Brain microvascular endothelial cell (primary cell): ENCODE data around the gene PBX4.

Source experiments
- DNase-seq: peaks from one replicate; pipeline ENCODE4 v3.0.0-alpha.2; 2020
- H3K27ac ChIP-seq: fragments of 250-450 bp; sonication (Bioruptor Pico); 2 replicates; pipeline ENCODE4 v1.5.1; 2020; ENCODE audit warnings: mild to moderate bottlenecking, moderate library complexity
- H3K27me3 ChIP-seq: fragments of 250-450 bp; sonication (Bioruptor Pico); replicated peaks from 2 replicates; pipeline ENCODE4 v1.5.1; 2020; ENCODE audit warnings: mild to moderate bottlenecking
- H3K36me3 ChIP-seq: fragments of 250-450 bp; sonication (Bioruptor Pico); replicated peaks from 2 replicates; pipeline ENCODE4 v1.5.1; 2020; ENCODE audit warnings: mild to moderate bottlenecking
- H3K4me3 ChIP-seq: 2 replicates; pipeline ENCODE4 v1.5.1; 2011; ENCODE audit warnings: low read depth, mild to moderate bottlenecking, control low read depth, low read length, moderate library complexity
- in situ Hi-C: cut with HindIII; loops from 2 replicates; pipeline ENCODE4 v1.10.0; 2017; ENCODE audit warnings: low sequenced_read_pairs, low pct_ligation_motif_present
- TF ChIP-seq, protein P1 (sequence below): IDR thresholded peaks from 2 replicates; pipeline ENCODE4 v1.5.1; 2011; ENCODE audit warnings: low read depth, mild to moderate bottlenecking, moderate library complexity, low read length, control low read depth, inconsistent platforms; ENCODE audit errors: missing control alignments

The PBX4 gene

GRCh38 chr19:19651076-19651475 lies 32.6 kb upstream of the PBX4 start:
- in situ Hi-C loops: no loop called here
- H3K36me3 ChIP-seq: peaks cover 79% of the 10 kb centered on the region
- H3K27ac ChIP-seq: no peak overlapping the region
- DNase-seq: no peak
- TF ChIP-seq, protein P1, sequence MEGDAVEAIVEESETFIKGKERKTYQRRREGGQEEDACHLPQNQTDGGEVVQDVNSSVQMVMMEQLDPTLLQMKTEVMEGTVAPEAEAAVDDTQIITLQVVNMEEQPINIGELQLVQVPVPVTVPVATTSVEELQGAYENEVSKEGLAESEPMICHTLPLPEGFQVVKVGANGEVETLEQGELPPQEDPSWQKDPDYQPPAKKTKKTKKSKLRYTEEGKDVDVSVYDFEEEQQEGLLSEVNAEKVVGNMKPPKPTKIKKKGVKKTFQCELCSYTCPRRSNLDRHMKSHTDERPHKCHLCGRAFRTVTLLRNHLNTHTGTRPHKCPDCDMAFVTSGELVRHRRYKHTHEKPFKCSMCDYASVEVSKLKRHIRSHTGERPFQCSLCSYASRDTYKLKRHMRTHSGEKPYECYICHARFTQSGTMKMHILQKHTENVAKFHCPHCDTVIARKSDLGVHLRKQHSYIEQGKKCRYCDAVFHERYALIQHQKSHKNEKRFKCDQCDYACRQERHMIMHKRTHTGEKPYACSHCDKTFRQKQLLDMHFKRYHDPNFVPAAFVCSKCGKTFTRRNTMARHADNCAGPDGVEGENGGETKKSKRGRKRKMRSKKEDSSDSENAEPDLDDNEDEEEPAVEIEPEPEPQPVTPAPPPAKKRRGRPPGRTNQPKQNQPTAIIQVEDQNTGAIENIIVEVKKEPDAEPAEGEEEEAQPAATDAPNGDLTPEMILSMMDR: no peak
- H3K4me3 ChIP-seq: no peak overlapping the region
- H3K27me3 ChIP-seq: no peaks in the 10 kb centered on the region

DNA sequence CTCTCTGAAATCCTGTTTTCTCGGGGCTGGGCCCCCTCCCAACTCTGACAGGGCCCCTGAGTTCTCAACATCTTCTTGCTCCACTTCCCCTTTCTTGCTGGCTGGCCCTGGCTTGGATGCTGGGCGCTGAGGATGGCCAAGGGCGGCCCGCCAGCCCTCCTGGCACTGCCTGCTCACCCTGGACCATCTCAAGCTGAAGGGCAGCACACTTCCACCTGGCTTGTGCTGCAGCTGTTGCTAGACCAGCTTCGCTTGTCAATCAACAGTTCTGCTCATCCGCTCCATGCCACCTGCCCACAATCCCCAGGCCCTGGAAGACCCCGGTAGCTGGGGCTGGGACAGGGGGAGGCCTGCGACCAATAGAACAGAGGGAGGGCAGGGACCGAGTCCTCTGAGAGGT lies 31.8 kb upstream of the PBX4 start:
- no peak for DNase-seq
- H3K27me3 ChIP-seq: no peaks in the 10 kb centered on the region
- peaks cover 75% of the 10 kb centered on the region for H3K36me3 ChIP-seq
- H3K4me3 ChIP-seq: no peak overlapping the region
- no peak overlapping the region for H3K27ac ChIP-seq
- TF ChIP-seq, protein P1: no peak
- in situ Hi-C loops: no loop called here

DNA sequence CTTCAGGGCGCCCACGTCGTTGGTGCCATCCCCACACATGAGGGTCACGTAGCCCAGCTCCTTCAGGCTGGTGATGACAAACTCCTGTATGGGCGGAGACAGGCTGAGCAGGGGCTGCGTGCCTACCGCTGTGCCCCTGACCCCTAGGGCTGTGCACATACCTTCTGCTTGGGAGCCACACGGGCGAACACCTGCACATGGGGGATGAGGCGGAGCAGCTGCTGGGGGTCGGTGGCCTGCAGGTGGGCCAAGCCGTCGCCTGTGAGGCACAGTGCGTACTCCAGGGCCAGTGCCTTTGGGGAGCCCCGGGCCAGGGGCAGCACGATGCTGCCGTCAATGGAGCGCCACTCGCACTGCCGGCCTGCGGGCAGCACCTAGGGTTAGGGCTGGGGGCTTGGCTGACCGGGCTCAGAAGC lies 31.1 kb upstream of the PBX4 start:
- in situ Hi-C loops: no loop called here
- DNase-seq: no peak
- no peak overlapping the region for H3K4me3 ChIP-seq
- peaks cover 67% of the 10 kb centered on the region for H3K36me3 ChIP-seq
- H3K27me3 ChIP-seq: no peaks in the 10 kb centered on the region
- H3K27ac ChIP-seq: no peak overlapping the region
- TF ChIP-seq, protein P1: no peak

DNA sequence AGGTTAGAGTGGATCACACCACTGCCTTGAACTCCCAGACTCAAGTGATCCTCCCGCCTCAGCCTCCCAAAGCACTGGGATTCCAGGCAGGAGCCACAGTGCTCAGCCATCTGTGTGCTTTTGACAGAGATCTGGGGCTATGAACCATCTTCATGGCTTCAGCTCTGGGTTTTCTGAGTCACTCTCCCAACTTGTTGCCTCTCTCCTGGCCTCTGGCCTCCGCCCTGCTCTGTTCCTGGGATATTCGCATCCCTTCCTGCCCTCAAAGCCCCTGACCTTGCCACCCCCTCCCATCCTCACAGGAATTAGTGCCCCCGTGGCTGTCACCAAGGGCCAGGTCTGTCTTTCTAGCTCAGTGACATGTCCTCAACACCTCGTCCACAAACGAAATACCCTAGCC lies 30.7 kb upstream of the PBX4 start:
- H3K27me3 ChIP-seq: no peaks in the 10 kb centered on the region
- DNase-seq: no peak
- TF ChIP-seq, protein P1: no peak
- no peak overlapping the region for H3K27ac ChIP-seq
- in situ Hi-C loops: no loop called here
- no peak overlapping the region for H3K4me3 ChIP-seq
- peaks cover 63% of the 10 kb centered on the region for H3K36me3 ChIP-seq

DNA sequence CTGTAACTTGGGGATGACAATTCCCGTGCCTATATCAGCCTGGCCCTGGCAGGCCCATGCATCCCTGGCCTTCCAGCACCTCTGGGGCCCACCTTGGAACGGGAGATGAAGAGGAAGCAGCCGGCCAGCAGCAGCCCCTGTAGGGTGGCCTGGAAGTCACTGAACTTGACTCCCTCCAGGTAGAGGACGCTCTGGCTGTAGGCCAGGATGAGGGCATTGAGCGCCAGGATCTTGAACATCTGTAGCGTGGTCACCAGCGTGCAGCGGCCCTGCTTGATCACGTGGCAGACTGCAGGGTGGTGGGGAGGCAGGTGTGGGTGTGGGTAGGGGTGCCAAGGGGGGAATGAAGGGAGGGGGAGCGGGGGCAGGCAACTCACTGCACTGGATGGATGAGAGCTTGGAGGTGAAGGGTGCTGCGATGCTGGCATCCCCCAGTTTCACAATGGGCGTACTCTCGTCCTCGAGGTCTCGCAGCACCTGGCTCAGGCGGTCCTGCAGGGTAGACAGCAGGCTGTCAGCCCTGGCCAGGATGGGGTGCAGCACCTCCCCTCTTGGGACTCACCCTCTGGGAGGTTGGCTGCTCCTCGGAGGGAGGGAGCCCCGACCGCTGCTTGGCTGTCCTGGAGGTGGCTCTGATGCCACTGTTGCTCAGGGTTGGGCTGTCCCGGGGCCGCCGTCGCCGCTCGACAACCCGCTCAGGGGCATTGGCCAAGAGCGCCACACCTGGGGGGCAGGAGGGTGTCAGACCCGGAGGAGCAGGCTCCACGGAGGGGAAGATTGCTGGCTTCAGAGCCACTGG lies 28.7 kb upstream of the PBX4 start:
- no peak for DNase-seq
- no peaks in the 10 kb centered on the region for H3K27me3 ChIP-seq
- in situ Hi-C loops: no loop called here
- no peak overlapping the region for H3K27ac ChIP-seq
- H3K36me3 ChIP-seq: peaks cover 45% of the 10 kb centered on the region
- TF ChIP-seq, protein P1: no peak
- no peak overlapping the region for H3K4me3 ChIP-seq
